Activated B cell treated with CpG ODN at 0.5 μM for 24 hours (primary cell): ENCODE data around the gene SERINC3. TPM values are rescaled to one million over a fixed set of nuclear protein-coding genes. Genes with fewer than 3 reads are reported as not detected.
"Not testable (repeated sequence)": the region's sequence is repeated elsewhere in the genome, so short reads cannot be mapped to it uniquely, and the experiment has no call there.

Source experiments
- ATAC-seq: fragments of 200-7000 bp; cut with Tn5 transposase; one replicate; pipeline ENCODE4 v1.10.0; 2021; ENCODE audit warnings: low read depth, mild to moderate bottlenecking, moderate library complexity
- CTCF ChIA-PET: fragments of 350-600 bp; sonication (Branson Sonifier 250); formaldehyde crosslinking; loops from one replicate; lab custom pipeline; 2021; ENCODE audit warnings: antibody characterized with exemption; lab: Charles Lee
- POLR2A ChIA-PET: fragments of 350-600 bp; sonication (Branson Sonifier 250); formaldehyde crosslinking; loops from one replicate; lab custom pipeline; 2021; ENCODE audit warnings: antibody characterized with exemption; lab: Charles Lee
- DNase-seq: peaks from one replicate; pipeline ENCODE4 v3.0.0; 2022
- H3K27ac Mint-ChIP-seq: one replicate; pipeline ENCODE4 v1.8.0; 2020; ENCODE audit warnings: mixed read lengths
- H3K27me3 Mint-ChIP-seq: one replicate; pipeline ENCODE4 v1.8.0; 2021; ENCODE audit warnings: mixed read lengths
- H3K36me3 Mint-ChIP-seq: one replicate; pipeline ENCODE4 v1.8.0; 2021; ENCODE audit warnings: low read depth, mixed read lengths
- H3K4me1 Mint-ChIP-seq: one replicate; pipeline ENCODE4 v1.8.0; 2021; ENCODE audit warnings: mixed read lengths
- H3K4me3 Mint-ChIP-seq: one replicate; pipeline ENCODE4 v1.8.0; 2020; ENCODE audit warnings: mild to moderate bottlenecking, mixed read lengths
- H3K9me3 Mint-ChIP-seq: one replicate; pipeline ENCODE4 v1.8.0; 2020; ENCODE audit warnings: mixed read lengths
- intact Hi-C: fragments of 100-400 bp; cut with micrococcal nuclease; formaldehyde crosslinking; loops from one replicate; pipeline ENCODE4 v1.15.1; 2024
- total RNA-seq: library from RNA; stranded (reverse); gene quantifications from 2 replicates; pipeline ENCODE4 v1.2.3, GENCODE V29; 2022
- TF ChIP-seq, protein P1 (sequence below): fragments of 200-600 bp; IDR thresholded peaks from one replicate; pipeline ENCODE4 v1.8.0; 2022; ENCODE audit warnings: antibody characterized with exemption, mild to moderate bottlenecking

Gene SERINC3
- total RNA-seq, 1 donor from 2014 or later: 41.4 TPM

DNA sequence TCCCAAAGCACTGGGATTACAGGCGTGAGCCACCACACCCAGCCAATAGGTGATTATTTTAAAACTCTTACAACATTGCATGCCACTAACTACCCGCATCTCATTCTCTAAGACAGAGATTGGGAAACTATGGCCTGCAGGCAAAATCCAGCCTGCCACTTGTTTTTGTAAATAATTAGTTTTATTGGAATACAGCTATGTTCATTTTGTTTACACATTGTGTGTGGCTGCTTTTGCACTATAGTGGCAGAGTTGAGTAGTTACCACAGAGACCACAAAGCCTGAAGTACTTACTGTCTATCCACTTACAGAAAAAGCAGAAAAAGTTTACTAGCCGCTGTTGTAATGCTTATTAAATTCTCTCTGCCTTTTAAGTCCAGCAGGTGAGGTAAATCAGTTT lies 44.1 kb upstream of the SERINC3 start:
- ATAC-seq (no peak), DNase-seq (no peak)
- H3K9me3 Mint-ChIP-seq: no peaks in the 10 kb centered on the region
- H3K36me3 Mint-ChIP-seq: no peaks in the 10 kb centered on the region
- intact Hi-C loops: no loop called here
- TF ChIP-seq, protein P1, sequence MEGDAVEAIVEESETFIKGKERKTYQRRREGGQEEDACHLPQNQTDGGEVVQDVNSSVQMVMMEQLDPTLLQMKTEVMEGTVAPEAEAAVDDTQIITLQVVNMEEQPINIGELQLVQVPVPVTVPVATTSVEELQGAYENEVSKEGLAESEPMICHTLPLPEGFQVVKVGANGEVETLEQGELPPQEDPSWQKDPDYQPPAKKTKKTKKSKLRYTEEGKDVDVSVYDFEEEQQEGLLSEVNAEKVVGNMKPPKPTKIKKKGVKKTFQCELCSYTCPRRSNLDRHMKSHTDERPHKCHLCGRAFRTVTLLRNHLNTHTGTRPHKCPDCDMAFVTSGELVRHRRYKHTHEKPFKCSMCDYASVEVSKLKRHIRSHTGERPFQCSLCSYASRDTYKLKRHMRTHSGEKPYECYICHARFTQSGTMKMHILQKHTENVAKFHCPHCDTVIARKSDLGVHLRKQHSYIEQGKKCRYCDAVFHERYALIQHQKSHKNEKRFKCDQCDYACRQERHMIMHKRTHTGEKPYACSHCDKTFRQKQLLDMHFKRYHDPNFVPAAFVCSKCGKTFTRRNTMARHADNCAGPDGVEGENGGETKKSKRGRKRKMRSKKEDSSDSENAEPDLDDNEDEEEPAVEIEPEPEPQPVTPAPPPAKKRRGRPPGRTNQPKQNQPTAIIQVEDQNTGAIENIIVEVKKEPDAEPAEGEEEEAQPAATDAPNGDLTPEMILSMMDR: no peak
- H3K4me1 Mint-ChIP-seq: no peaks in the 10 kb centered on the region
- POLR2A ChIA-PET: no interaction called here
- H3K27me3 Mint-ChIP-seq: no peaks in the 10 kb centered on the region
- CTCF ChIA-PET: no interaction called here
- H3K4me3 Mint-ChIP-seq: no peak overlapping the region
- H3K27ac Mint-ChIP-seq: no peak overlapping the region

DNA sequence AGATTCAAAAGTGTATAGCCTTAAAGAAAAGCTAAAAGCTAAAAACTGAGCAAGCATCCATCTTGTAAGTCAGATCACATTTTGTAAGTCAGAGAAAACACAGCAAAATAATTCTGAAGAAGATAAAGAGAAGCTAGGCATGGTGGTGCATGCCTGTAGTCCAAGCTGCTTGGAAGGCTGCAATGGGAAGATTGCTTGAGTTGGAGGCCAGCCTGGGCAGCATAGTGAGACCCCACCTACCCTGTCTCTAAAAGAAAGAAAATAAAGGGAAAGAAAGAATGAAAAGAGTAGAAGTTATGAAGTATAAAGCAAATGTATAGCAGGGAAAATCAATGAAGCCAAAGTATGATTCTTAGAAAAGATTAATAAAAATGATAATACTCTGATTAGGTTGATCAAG lies 40.0 kb upstream of the SERINC3 start:
- H3K4me1 Mint-ChIP-seq: peaks cover 9% of the 10 kb centered on the region
- no peak overlapping the region for H3K4me3 Mint-ChIP-seq
- no peak for DNase-seq
- ChIA-PET CTCF (interaction anchor here (1.0 kb wide), 1 partner anchor 48 kb away, joined by 3 read pairs; no protein-coding TSS in a partner anchor), POLR2A (no interaction called here)
- H3K27ac Mint-ChIP-seq: no peak overlapping the region
- intact Hi-C loops: no loop called here
- H3K27me3 Mint-ChIP-seq: no peaks in the 10 kb centered on the region
- H3K36me3 Mint-ChIP-seq: no peaks in the 10 kb centered on the region
- TF ChIP-seq, protein P1: no peak
- no peaks in the 10 kb centered on the region for H3K9me3 Mint-ChIP-seq
- ATAC-seq: no peak

DNA sequence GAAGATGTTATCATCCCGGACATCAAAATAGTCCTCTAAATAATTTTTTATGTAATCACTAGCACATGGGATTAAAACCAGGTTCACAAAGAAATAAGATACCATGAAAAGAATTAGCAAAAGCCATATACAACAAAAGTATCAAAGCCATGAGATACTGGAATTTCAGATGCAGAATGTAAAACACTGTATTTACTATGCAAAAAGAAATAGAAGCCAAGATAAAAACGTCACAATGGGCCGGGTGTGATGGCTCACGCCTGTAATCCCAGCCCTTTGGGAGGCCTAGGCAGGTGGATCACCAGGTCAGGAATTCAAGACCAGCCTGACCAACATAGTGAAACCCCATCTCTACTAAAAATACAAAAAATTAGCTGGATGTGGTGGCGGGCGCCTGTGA lies 38.9 kb upstream of the SERINC3 start:
- intact Hi-C loops: not testable (repeated sequence)

DNA sequence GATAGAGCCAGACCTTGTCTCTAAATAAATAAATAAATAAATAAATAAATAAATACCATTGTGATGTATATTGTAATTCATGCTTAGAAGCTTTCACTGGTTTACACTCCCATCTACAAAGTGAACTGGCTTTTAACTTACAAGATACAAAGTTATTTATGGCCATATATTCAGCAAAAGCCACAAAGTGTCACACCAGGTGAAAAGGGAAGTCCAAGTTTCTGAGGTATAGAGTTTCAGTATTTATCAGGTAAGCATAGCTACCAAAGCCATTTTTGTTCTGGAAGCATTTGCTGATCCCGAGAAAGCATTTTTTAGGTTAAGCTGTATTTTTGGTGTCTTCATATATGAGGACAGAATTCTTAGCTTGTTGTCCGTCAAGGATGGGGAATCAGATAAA lies 38.4 kb upstream of the SERINC3 start:
- no peak overlapping the region for H3K4me3 Mint-ChIP-seq
- DNase-seq (no peak), ATAC-seq (no peak)
- H3K9me3 Mint-ChIP-seq: no peaks in the 10 kb centered on the region
- H3K27ac Mint-ChIP-seq: no peak overlapping the region
- TF ChIP-seq, protein P1: no peak
- ChIA-PET POLR2A (no interaction called here), CTCF (no interaction called here)
- H3K27me3 Mint-ChIP-seq: no peaks in the 10 kb centered on the region
- peaks cover 9% of the 10 kb centered on the region for H3K4me1 Mint-ChIP-seq
- intact Hi-C loops: no loop called here
- no peaks in the 10 kb centered on the region for H3K36me3 Mint-ChIP-seq

More for the DNA sequence above, 38.9 kb upstream of the SERINC3 start:
- H3K36me3 Mint-ChIP-seq, ATAC-seq, H3K27me3 Mint-ChIP-seq, H3K27ac Mint-ChIP-seq, H3K4me3 Mint-ChIP-seq, DNase-seq, H3K4me1 Mint-ChIP-seq, CTCF ChIA-PET, H3K9me3 Mint-ChIP-seq, POLR2A ChIA-PET: not testable (repeated sequence)

DNA sequence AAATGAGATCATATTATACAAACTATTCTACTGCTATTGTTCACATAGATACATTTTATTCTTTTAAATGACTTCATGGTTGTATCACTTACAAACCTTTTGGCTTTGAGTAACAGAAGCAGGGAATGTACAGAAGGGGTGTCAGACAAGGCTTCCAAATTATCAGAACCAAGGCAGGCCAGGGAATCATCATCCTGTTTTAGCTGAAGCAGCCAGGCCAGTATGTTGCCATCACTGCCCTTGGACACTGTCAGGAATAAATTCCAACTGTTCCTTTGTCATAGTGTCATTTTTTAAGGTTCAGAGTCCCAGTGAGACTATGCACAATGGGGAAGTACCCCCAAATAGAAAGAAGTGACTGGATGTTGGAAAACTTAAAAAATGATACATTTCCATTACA lies 37.4 kb upstream of the SERINC3 start:
- no peak overlapping the region for H3K4me3 Mint-ChIP-seq
- intact Hi-C loops: no loop called here
- ChIA-PET CTCF (no interaction called here), POLR2A (no interaction called here)
- DNase-seq (no peak), ATAC-seq (no peak)
- TF ChIP-seq, protein P1: no peak
- peaks cover 9% of the 10 kb centered on the region for H3K4me1 Mint-ChIP-seq
- H3K9me3 Mint-ChIP-seq: no peaks in the 10 kb centered on the region
- H3K27ac Mint-ChIP-seq: no peak overlapping the region
- no peaks in the 10 kb centered on the region for H3K27me3 Mint-ChIP-seq
- H3K36me3 Mint-ChIP-seq: no peaks in the 10 kb centered on the region
